Eye (tissue), 1 donor: ENCODE results near the gene ALDH1B1.
"Not testable (repeated sequence)": the region's sequence is repeated elsewhere in the genome, so short reads cannot be mapped to it uniquely, and the experiment has no call there.

Source experiments
- DNase-seq: peaks from one replicate; pipeline ENCODE4 v3.0.0-alpha.2; 2015

ALDH1B1 gene

GRCh38 chr9:38362852-38363588 is 29.5 kb upstream of the ALDH1B1 start:
- DNase-seq, result peak; percentile 91

GRCh38 chr9:38363589-38363925 is 28.9 kb upstream of the ALDH1B1 start:
- DNase-seq, result no peak

- DNase-seq, result no peak
Observed at GRCh38 chr9:38367898-38368297, 24.6 kb upstream of the ALDH1B1 start.

GRCh38 chr9:38368731-38369130 is 23.8 kb upstream of the ALDH1B1 start:
- no peak for DNase-seq

- DNase-seq, result no peak
Observed at GRCh38 chr9:38370176-38370575, 22.3 kb upstream of the ALDH1B1 start.

GRCh38 chr9:38371495-38371894 is 21.0 kb upstream of the ALDH1B1 start:
- no peak for DNase-seq

- no peak for DNase-seq
Observed at GRCh38 chr9:38372762-38373619, 19.5 kb upstream of the ALDH1B1 start.

- DNase-seq, result no peak
Observed at GRCh38 chr9:38373679-38374078, 18.8 kb upstream of the ALDH1B1 start.

- DNase-seq, result no peak
Observed at GRCh38 chr9:38374847-38375571, 17.5 kb upstream of the ALDH1B1 start.

- DNase-seq, result no peak
Observed at GRCh38 chr9:38375572-38375963, 16.9 kb upstream of the ALDH1B1 start.

GRCh38 chr9:38376021-38376670 is 16.4 kb upstream of the ALDH1B1 start:
- no peak for DNase-seq

GRCh38 chr9:38377336-38378083 is 15.0 kb upstream of the ALDH1B1 start:
- not testable (repeated sequence) for DNase-seq

GRCh38 chr9:38380230-38380871 is 12.2 kb upstream of the ALDH1B1 start:
- DNase-seq, result no peak

- peak; percentile 46 for DNase-seq
Observed at GRCh38 chr9:38380872-38381534, 11.5 kb upstream of the ALDH1B1 start.

GRCh38 chr9:38382141-38382540 is 10.4 kb upstream of the ALDH1B1 start:
- no peak for DNase-seq

GRCh38 chr9:38384990-38385848 is 7.3 kb upstream of the ALDH1B1 start:
- no peak for DNase-seq

- DNase-seq, result no peak
Observed at GRCh38 chr9:38385896-38386295, 6.6 kb upstream of the ALDH1B1 start.

GRCh38 chr9:38386319-38386895 is 6.1 kb upstream of the ALDH1B1 start:
- DNase-seq, result no peak

GRCh38 chr9:38387066-38387465 is 5.4 kb upstream of the ALDH1B1 start:
- no peak for DNase-seq

- no peak for DNase-seq
Observed at GRCh38 chr9:38387751-38388150, 4.8 kb upstream of the ALDH1B1 start.
